Measurements from ENCODE around the gene NEGR1.

The NEGR1 gene

GRCh38 chr1:72097851-72098570 lies 184.3 kb downstream of the NEGR1 start:
- Histone ChIP-seq H3K27me3 (ENCODE audit: insufficient read depth, low read length) (no peaks in the 10 kb centered on the region), H2AFZ (ENCODE audit: low read length, unreplicated experiment) (no peak overlapping the region), H3K27ac (ENCODE audit: low read depth, low read length) (no peak overlapping the region), H3K79me2 (ENCODE audit: control insufficient read depth, insufficient read depth, low read length, unreplicated experiment) (no peaks in the 10 kb centered on the region), H3K4me1 (ENCODE audit: control insufficient read depth, insufficient read depth, low read length, unreplicated experiment) (no peaks in the 10 kb centered on the region), H3K36me3 (ENCODE audit: insufficient read depth, low read length) (no peaks in the 10 kb centered on the region), H3K4me3 (ENCODE audit: low read depth, low read length) (no peak overlapping the region)

DNA sequence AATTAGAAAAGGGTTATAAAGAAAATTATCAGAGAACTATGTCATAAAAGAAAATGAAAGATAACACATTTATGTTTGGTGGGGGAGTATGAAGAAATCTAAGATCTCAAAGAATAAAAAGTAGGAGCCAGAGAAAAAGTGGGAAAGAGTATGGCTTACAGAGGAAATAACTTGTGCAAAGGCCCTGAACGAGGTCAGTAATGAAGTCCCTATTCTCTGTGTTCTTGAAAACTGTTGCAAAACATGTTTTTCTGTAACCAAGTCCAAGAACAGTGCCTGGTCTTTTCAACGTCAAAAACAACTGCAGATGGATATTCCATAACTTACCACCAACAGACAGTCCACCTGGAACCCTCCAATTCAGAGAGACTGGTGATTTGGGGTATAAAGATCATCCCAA lies 188.1 kb downstream of the NEGR1 start:
- Histone ChIP-seq H2AFZ (ENCODE audit: low read length, unreplicated experiment) (no peak overlapping the region), H3K27me3 (ENCODE audit: insufficient read depth, low read length) (no peaks in the 10 kb centered on the region), H3K79me2 (ENCODE audit: control insufficient read depth, insufficient read depth, low read length, unreplicated experiment) (no peaks in the 10 kb centered on the region), H3K36me3 (ENCODE audit: insufficient read depth, low read length) (no peaks in the 10 kb centered on the region), H3K27ac (ENCODE audit: low read depth, low read length) (no peak overlapping the region), H3K4me3 (ENCODE audit: low read depth, low read length) (no peak overlapping the region), H3K4me1 (ENCODE audit: control insufficient read depth, insufficient read depth, low read length, unreplicated experiment) (no peaks in the 10 kb centered on the region)

GRCh38 chr1:72086394-72086793 lies 195.9 kb downstream of the NEGR1 start:
- Histone ChIP-seq H3K79me2 (ENCODE audit: control insufficient read depth, insufficient read depth, low read length, unreplicated experiment) (no peaks in the 10 kb centered on the region), H3K27ac (ENCODE audit: low read depth, low read length) (no peak overlapping the region), H2AFZ (ENCODE audit: low read length, unreplicated experiment) (no peak overlapping the region), H3K36me3 (ENCODE audit: insufficient read depth, low read length) (no peaks in the 10 kb centered on the region), H3K4me1 (ENCODE audit: control insufficient read depth, insufficient read depth, low read length, unreplicated experiment) (no peaks in the 10 kb centered on the region), H3K27me3 (ENCODE audit: insufficient read depth, low read length) (no peaks in the 10 kb centered on the region), H3K4me3 (ENCODE audit: low read depth, low read length) (no peak overlapping the region)

- Histone ChIP-seq H2AFZ (ENCODE audit: low read length, unreplicated experiment) (no peak overlapping the region), H3K4me1 (ENCODE audit: control insufficient read depth, insufficient read depth, low read length, unreplicated experiment) (no peaks in the 10 kb centered on the region), H3K36me3 (ENCODE audit: insufficient read depth, low read length) (no peaks in the 10 kb centered on the region), H3K27me3 (ENCODE audit: insufficient read depth, low read length) (no peaks in the 10 kb centered on the region), H3K27ac (ENCODE audit: low read depth, low read length) (no peak overlapping the region), H3K79me2 (ENCODE audit: control insufficient read depth, insufficient read depth, low read length, unreplicated experiment) (no peaks in the 10 kb centered on the region), H3K4me3 (ENCODE audit: low read depth, low read length) (no peak overlapping the region)
Observed at GRCh38 chr1:72075425-72075824, 206.9 kb downstream of the NEGR1 start.

DNA sequence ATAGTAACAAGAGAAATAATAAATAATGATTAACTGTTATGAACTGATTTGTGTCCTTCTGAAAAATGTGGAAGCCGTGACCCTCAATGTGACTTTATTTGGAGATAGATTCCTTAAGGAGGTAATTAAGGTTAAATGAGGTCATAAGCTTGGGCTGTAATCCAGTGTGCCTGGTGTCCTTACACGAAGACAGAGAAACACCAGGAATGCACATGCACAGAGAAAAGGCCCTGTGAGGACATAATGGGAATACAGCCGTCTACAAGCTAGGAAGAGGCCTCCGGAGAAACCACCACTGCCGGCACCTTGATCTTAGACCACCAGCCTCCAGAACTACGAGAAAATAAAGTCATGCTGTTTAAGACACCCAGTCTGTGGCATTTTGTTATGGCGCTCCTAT lies 215.9 kb downstream of the NEGR1 start:
- H3K36me3 ChIP-seq (ENCODE audit: insufficient read depth, low read length): no peaks in the 10 kb centered on the region
- peaks cover 10% of the 10 kb centered on the region for H3K4me1 ChIP-seq (ENCODE audit: control insufficient read depth, insufficient read depth, low read length, unreplicated experiment)
- no peak overlapping the region for H2AFZ ChIP-seq (ENCODE audit: low read length, unreplicated experiment)
- H3K27me3 ChIP-seq (ENCODE audit: insufficient read depth, low read length): no peaks in the 10 kb centered on the region
- no peaks in the 10 kb centered on the region for H3K79me2 ChIP-seq (ENCODE audit: control insufficient read depth, insufficient read depth, low read length, unreplicated experiment)
- H3K4me3 ChIP-seq (ENCODE audit: low read depth, low read length): no peak overlapping the region
- no peak overlapping the region for H3K27ac ChIP-seq (ENCODE audit: low read depth, low read length)

DNA sequence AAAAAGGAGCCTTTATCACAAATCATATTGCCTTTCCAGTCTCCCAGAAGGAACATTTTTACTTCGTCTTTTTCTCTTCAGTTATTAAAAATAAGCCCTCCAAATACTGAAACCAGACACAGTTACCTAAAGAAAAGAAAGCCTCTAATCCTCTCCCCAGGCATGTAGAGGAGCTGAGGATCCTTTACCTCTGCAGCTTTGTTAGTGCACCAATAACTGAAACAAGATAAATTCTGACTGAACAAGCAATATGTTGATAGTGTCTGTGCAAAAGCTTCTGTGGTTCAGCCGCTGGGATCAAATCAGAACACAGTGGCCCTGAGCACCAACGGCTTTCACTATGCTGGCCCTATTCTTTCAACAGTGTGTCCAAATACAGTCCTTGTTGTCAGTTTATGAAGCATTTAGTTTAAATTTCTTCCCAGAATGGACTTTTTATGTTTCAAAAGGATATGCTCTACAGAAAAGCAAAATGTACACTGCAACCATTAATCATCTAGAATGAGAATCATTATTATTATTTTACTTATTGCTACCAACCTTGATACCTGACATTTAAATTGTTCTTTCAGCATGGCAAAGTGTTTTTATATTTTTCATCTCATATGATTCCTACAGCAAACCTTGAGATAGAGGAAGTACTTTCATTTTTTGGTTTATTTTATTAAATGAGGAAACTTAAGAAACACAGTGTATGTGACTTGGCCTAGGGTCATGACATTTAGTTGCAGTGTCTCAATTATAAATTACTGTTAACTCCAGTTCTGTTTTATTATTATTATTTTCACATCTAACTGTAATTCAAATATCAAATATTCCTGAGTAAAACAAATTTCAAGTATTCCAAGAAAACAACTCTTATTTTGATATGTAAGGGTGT lies 217.9 kb downstream of the NEGR1 start:
- peaks cover 10% of the 10 kb centered on the region for H3K4me1 ChIP-seq (ENCODE audit: control insufficient read depth, insufficient read depth, low read length, unreplicated experiment)
- no peak overlapping the region for H2AFZ ChIP-seq (ENCODE audit: low read length, unreplicated experiment)
- H3K4me3 ChIP-seq (ENCODE audit: low read depth, low read length): 0 out of 2 replicates have a peak overlapping the region, but pooled peaks have one; percentile 0
- no peaks in the 10 kb centered on the region for H3K79me2 ChIP-seq (ENCODE audit: control insufficient read depth, insufficient read depth, low read length, unreplicated experiment)
- no peak overlapping the region for H3K27ac ChIP-seq (ENCODE audit: low read depth, low read length)
- H3K27me3 ChIP-seq (ENCODE audit: insufficient read depth, low read length): no peaks in the 10 kb centered on the region
- no peaks in the 10 kb centered on the region for H3K36me3 ChIP-seq (ENCODE audit: insufficient read depth, low read length)

GRCh38 chr1:72063364-72064044 lies 218.8 kb downstream of the NEGR1 start:
- no peaks in the 10 kb centered on the region for H3K27me3 ChIP-seq (ENCODE audit: insufficient read depth, low read length)
- no peaks in the 10 kb centered on the region for H3K79me2 ChIP-seq (ENCODE audit: control insufficient read depth, insufficient read depth, low read length, unreplicated experiment)
- H3K4me1 ChIP-seq (ENCODE audit: control insufficient read depth, insufficient read depth, low read length, unreplicated experiment): peaks cover 10% of the 10 kb centered on the region
- no peaks in the 10 kb centered on the region for H3K36me3 ChIP-seq (ENCODE audit: insufficient read depth, low read length)
- no peak overlapping the region for H3K4me3 ChIP-seq (ENCODE audit: low read depth, low read length)
- no peak overlapping the region for H3K27ac ChIP-seq (ENCODE audit: low read depth, low read length)
- no peak overlapping the region for H2AFZ ChIP-seq (ENCODE audit: low read length, unreplicated experiment)

- Histone ChIP-seq H3K36me3 (ENCODE audit: insufficient read depth, low read length) (no peaks in the 10 kb centered on the region), H3K79me2 (ENCODE audit: control insufficient read depth, insufficient read depth, low read length, unreplicated experiment) (no peaks in the 10 kb centered on the region), H3K27me3 (ENCODE audit: insufficient read depth, low read length) (no peaks in the 10 kb centered on the region), H3K27ac (ENCODE audit: low read depth, low read length) (no peak overlapping the region), H2AFZ (ENCODE audit: low read length, unreplicated experiment) (no peak overlapping the region), H3K4me1 (ENCODE audit: control insufficient read depth, insufficient read depth, low read length, unreplicated experiment) (peaks cover 10% of the 10 kb centered on the region), H3K4me3 (ENCODE audit: low read depth, low read length) (no peak overlapping the region)
Observed at GRCh38 chr1:72062584-72062983, 219.8 kb downstream of the NEGR1 start.

- Histone ChIP-seq H2AFZ (ENCODE audit: low read length, unreplicated experiment) (no peak overlapping the region), H3K79me2 (ENCODE audit: control insufficient read depth, insufficient read depth, low read length, unreplicated experiment) (no peaks in the 10 kb centered on the region), H3K27me3 (ENCODE audit: insufficient read depth, low read length) (no peaks in the 10 kb centered on the region), H3K4me1 (ENCODE audit: control insufficient read depth, insufficient read depth, low read length, unreplicated experiment) (peaks cover 10% of the 10 kb centered on the region), H3K4me3 (ENCODE audit: low read depth, low read length) (no peak overlapping the region), H3K27ac (ENCODE audit: low read depth, low read length) (no peak overlapping the region), H3K36me3 (ENCODE audit: insufficient read depth, low read length) (no peaks in the 10 kb centered on the region)
Observed at GRCh38 chr1:72060466-72061245, 221.7 kb downstream of the NEGR1 start.

DNA sequence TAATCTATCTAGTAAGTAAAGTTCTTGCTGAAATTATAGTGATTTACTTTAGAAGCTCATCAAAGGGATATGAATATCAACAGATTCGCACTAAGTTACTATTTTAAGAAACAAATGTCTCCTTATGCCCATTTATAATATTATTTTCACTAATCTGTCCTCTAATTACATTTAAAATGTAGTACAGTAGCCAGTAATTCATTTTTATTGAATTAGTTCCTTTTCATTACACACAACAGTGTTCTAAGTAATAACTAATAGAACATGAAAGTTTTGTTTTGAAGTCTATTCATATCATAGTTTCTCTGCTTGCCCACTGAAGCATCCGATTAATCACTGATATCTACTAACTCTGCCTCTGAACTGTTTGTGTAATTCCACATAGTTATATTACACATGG lies 225.8 kb downstream of the NEGR1 start:
- H3K27ac ChIP-seq (ENCODE audit: low read depth, low read length): no peak overlapping the region
- no peak overlapping the region for H2AFZ ChIP-seq (ENCODE audit: low read length, unreplicated experiment)
- no peaks in the 10 kb centered on the region for H3K27me3 ChIP-seq (ENCODE audit: insufficient read depth, low read length)
- H3K4me3 ChIP-seq (ENCODE audit: low read depth, low read length): no peak overlapping the region
- H3K4me1 ChIP-seq (ENCODE audit: control insufficient read depth, insufficient read depth, low read length, unreplicated experiment): no peaks in the 10 kb centered on the region
- no peaks in the 10 kb centered on the region for H3K36me3 ChIP-seq (ENCODE audit: insufficient read depth, low read length)
- H3K79me2 ChIP-seq (ENCODE audit: control insufficient read depth, insufficient read depth, low read length, unreplicated experiment): no peaks in the 10 kb centered on the region

Measured in ACC112 (cell line).